ENCODE measurements around the gene SLCO4A1.

SLCO4A1 gene

DNA sequence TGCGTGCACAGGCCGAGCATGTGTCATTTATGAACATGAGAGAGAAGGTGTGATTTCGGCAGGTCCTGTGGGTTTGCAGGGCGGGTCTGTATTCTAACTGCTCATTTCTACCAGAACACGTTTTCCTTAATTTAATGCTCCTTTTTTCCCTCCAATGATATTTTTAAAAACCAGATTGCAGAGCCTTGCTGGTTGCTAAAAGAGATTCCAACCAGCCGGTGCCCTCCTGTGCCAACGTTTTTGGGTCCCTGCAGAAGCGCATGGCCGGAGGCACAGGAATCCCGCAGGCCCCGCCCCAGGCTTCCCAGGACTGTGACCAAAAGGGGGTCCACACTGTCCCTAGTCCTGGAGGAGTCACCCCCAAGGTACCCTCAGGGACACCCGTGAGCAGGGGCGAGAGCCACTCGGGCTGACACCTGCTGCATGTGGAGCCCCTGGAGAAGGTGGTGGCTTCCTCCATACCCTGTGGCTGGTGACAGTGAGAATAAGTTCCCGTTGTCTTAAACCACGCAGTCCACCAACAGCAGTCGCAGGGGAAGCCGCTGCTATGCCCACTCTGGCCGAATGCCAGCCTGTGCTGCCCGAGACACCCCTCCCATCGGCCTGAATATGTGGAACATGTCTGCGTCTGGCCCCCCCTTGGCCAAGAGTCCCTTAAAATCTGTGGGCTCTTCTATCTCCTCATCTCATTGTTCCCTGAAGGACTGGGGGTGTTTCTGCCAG lies 50.7 kb downstream of the SLCO4A1 start:
- no peak for DNase-seq (ENCODE audit: low read depth)
- TF ChIP-seq, protein P1, sequence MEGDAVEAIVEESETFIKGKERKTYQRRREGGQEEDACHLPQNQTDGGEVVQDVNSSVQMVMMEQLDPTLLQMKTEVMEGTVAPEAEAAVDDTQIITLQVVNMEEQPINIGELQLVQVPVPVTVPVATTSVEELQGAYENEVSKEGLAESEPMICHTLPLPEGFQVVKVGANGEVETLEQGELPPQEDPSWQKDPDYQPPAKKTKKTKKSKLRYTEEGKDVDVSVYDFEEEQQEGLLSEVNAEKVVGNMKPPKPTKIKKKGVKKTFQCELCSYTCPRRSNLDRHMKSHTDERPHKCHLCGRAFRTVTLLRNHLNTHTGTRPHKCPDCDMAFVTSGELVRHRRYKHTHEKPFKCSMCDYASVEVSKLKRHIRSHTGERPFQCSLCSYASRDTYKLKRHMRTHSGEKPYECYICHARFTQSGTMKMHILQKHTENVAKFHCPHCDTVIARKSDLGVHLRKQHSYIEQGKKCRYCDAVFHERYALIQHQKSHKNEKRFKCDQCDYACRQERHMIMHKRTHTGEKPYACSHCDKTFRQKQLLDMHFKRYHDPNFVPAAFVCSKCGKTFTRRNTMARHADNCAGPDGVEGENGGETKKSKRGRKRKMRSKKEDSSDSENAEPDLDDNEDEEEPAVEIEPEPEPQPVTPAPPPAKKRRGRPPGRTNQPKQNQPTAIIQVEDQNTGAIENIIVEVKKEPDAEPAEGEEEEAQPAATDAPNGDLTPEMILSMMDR (IDR thresholded peaks at IDR 0.05; ENCODE audit: control insufficient read depth, extremely low read depth, insufficient read depth) = no peak
- no peak overlapping the region for H3K4me3 ChIP-seq (ENCODE audit: low read depth, low read length)

DNA sequence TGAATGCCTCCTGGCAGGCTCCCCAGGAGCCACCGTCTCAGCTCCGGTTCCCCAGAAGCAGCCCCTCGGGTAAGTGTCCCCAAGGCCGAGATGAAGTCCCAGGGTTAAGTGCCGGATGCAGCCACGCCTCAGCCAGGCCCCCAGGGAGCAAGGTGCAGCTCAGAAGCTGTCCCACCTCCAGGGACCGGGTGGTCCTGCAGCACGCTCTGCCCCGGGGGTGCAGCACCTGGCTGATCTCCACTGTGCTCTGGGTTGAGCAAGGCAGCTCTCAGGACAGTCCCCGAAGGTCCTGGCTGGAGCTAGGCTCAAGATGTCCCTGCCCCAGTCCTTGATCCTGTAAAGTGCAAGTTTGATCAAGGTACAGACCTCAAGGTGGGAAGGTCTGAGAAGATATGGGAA lies 51.2 kb downstream of the SLCO4A1 start:
- H3K4me3 ChIP-seq (ENCODE audit: low read depth, low read length) = no peak overlapping the region
- TF ChIP-seq, protein P1 (IDR thresholded peaks at IDR 0.05; ENCODE audit: control insufficient read depth, extremely low read depth, insufficient read depth) = no peak
- DNase-seq (ENCODE audit: low read depth) = no peak

DNA sequence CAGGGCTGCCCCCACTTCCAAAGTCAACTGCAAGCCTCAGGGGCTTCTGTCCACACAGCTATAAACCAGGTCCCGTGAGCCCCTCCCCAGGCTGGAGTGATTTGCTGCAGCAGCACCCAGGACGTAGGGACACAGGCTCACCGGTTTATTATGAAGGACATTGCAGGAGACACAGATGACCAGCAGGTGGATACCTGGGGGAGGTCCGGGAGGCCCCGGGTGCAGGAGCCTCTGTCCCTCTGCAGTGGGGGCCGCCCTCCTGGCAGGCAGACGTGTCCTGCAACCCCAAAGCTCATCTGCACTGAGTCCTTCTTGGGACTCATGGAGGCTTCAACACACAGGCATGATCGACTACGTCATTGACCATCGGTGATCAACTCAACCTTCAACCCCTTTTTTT lies 51.8 kb downstream of the SLCO4A1 start:
- TF ChIP-seq, protein P1 (IDR thresholded peaks at IDR 0.05; ENCODE audit: control insufficient read depth, extremely low read depth, insufficient read depth) = no peak
- no peak for DNase-seq (ENCODE audit: low read depth)
- H3K4me3 ChIP-seq (ENCODE audit: low read depth, low read length) = no peak overlapping the region

DNA sequence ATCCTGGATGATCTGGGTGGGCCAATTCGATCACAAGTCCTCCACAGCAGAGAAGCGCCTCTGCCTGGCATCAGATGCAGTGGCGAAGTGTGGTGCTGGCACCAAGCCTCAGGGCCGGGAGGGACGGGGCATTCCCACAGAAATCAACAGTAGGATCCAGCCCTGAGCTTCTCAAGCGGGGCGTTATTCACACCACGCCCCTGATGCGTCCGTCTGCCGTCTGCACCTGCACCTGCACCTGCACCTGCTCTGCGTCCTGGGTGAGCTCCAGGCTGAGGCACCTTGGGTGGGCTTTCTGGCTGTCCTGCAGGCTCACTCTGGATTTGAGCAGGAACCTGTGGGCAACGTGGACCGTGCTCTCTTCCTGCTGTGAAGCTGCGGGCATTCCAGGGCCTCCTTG lies 52.6 kb downstream of the SLCO4A1 start:
- TF ChIP-seq, protein P1 (IDR thresholded peaks at IDR 0.05; ENCODE audit: control insufficient read depth, extremely low read depth, insufficient read depth) = no peak
- no peak for DNase-seq (ENCODE audit: low read depth)
- H3K4me3 ChIP-seq (ENCODE audit: low read depth, low read length) = no peak overlapping the region

DNA sequence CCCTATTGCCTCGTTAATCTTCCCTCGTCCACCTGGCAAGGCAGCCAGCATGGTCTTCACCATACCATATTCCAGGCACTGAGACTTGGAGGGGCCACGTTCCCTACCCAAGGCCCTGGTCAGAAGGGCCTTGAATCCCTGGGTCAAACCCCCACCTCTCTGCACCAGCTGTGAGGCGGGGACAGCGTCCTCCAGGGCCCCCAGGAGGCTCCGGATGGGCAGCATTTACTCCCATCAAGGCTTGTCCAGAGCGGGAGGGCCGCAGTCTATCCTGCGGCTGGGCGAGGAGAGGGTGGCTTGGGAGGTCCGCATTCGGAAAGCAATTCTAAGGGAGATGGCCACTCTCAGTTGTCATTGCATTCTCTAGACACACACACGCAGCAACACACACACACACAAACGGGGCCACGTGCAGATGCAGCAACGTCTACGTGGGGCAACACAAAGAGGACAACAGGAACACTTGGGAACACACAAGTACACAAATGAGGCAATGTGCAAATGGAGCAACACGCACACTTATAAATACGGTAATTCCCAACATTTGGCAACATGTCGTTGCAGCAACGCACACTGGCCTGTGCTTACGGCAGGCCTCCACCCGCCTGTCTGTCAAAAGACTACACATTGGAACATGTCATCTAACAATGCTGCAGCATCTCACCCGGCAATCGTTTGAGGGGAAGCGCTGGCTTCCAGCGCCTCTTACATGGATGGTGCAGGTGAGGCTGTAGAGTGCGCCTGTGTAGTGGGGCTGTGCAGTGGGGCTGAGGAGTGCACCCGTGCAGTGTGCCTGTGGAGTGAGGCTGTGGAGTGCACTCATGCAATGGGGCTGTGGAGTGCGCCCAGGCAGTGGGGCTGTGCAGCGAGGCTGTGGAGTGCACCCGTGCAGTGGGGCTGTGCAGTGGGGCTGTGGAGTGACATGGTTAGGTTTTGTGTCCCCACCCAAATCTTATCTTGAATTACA lies 53.4 kb downstream of the SLCO4A1 start:
- no peak overlapping the region for H3K4me3 ChIP-seq (ENCODE audit: low read depth, low read length)
- TF ChIP-seq, protein P1 (IDR thresholded peaks at IDR 0.05; ENCODE audit: control insufficient read depth, extremely low read depth, insufficient read depth) = no peak
- DNase-seq (ENCODE audit: low read depth) = no peak

DNA sequence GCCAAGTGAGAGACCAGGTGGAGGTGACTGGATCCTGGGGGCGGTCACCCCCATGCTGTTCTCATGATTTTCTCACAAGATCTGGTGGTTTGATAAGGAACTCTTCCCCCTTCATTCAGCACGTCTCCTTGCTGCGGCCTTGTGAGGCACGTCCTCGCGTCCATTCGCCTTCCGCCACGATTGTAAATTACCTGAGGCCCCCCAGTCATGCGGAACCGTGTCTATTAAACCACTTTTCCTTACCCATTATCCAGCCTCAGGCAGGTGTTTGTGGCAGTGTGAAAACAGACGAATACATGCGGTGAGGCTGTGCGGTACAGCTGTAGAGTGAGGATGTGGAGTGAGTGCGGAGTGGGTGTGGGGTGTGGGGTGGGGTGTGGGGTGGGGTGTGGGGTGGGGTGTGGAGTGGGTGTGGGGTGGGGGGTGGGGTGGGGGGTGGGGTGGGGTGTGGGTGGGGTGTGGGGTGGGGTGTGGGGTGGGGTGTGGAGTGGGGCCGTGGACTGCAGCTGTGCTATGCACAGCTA lies 54.2 kb downstream of the SLCO4A1 start:
- H3K4me3 ChIP-seq (ENCODE audit: low read depth, low read length) = no peak overlapping the region
- DNase-seq (ENCODE audit: low read depth) = no peak
- TF ChIP-seq, protein P1 (IDR thresholded peaks at IDR 0.05; ENCODE audit: control insufficient read depth, extremely low read depth, insufficient read depth) = no peak

Measured in LNCaP clone FGC (cell line).